HG02852 (cell line): Measurements from ENCODE around the gene ASCL2.

Experiments
- ATAC-seq: cut with Tn5 transposase; IDR thresholded peaks from one replicate; pipeline ENCODE4 v1.9.1; 2021; ENCODE audit warnings: mild to moderate bottlenecking, moderate library complexity; ENCODE audit not compliant: unreplicated experiment

Gene ASCL2

GRCh38 chr11:2270322-2271076 lies at the start of gene ASCL2:
Gene ASCL2 (minus strand): TSS chr11:2270588. CDS start chr11:2270332, 256 bp downstream.
- ATAC-seq = no peak

- no peak for ATAC-seq
Measured at GRCh38 chr11:2319791-2320472, 49.5 kb upstream of the ASCL2 start.

GRCh38 chr11:2318707-2319106 lies 48.3 kb upstream of the ASCL2 start:
- ATAC-seq = no peak

- ATAC-seq = no peak
Measured at GRCh38 chr11:2318123-2318522, 47.7 kb upstream of the ASCL2 start.

GRCh38 chr11:2317354-2318050 lies 47.1 kb upstream of the ASCL2 start:
- no peak for ATAC-seq

- ATAC-seq = no peak
Measured at GRCh38 chr11:2316963-2317244, 46.5 kb upstream of the ASCL2 start.

GRCh38 chr11:2316169-2316962 lies 46.0 kb upstream of the ASCL2 start:
- no peak for ATAC-seq

GRCh38 chr11:2315395-2316168 lies 45.2 kb upstream of the ASCL2 start:
- ATAC-seq = no peak

- ATAC-seq = no peak
Measured at GRCh38 chr11:2314525-2315394, 44.4 kb upstream of the ASCL2 start.

GRCh38 chr11:2314136-2314524 lies 43.7 kb upstream of the ASCL2 start:
- ATAC-seq = no peak

GRCh38 chr11:2313051-2313951 lies 42.9 kb upstream of the ASCL2 start:
- ATAC-seq = no peak

GRCh38 chr11:2312232-2313042 lies 42.0 kb upstream of the ASCL2 start:
- ATAC-seq = no peak

GRCh38 chr11:2311353-2312133 lies 41.2 kb upstream of the ASCL2 start:
- ATAC-seq = no peak

- no peak for ATAC-seq
Measured at GRCh38 chr11:2310786-2311352, 40.5 kb upstream of the ASCL2 start.

GRCh38 chr11:2310073-2310785 lies 39.8 kb upstream of the ASCL2 start:
- ATAC-seq = no peak
